Small intestine (tissue), 16 donors: ENCODE data around the gene PUS3. TPM values are rescaled to one million over a fixed set of nuclear protein-coding genes. Genes with fewer than 3 reads are reported as not detected.

Experiments
- DNase-seq, 2 donors: peaks; one replicate each; pipeline versions ENCODE4 v3.0.0 to v3.0.0-alpha.2; 2013
- FAIRE-seq: peaks from 2 replicates; lab custom pipeline; 2012; peaks lifted over from hg19 to GRCh38; lab: Jason Lieb, UNC
- H3K27ac ChIP-seq, 3 donors: one replicate each; pipeline ENCODE4 v1.5.1; 2013; ENCODE audit warnings: low read length in 2 of 3, mild to moderate bottlenecking in 2 of 3, control low read depth in 1 of 3, inconsistent platforms in 1 of 3, low read depth in 1 of 3, moderate library complexity in 1 of 3
- H3K27me3 ChIP-seq, 3 donors: one replicate each; pipeline ENCODE4 v1.6.1; 2013; ENCODE audit warnings: low read length in 3 of 3, inconsistent platforms in 1 of 3; ENCODE audit not compliant: control insufficient read depth in 3 of 3, insufficient read depth in 3 of 3
- H3K36me3 ChIP-seq, 3 donors: one replicate each; pipeline ENCODE4 v1.6.1; 2013; ENCODE audit warnings: low read length in 3 of 3, inconsistent platforms in 1 of 3, low read depth in 1 of 3, mild to moderate bottlenecking in 1 of 3, moderate library complexity in 1 of 3; ENCODE audit not compliant: control insufficient read depth in 3 of 3, insufficient read depth in 2 of 3
- H3K4me1 ChIP-seq, 3 donors: one replicate each; pipeline ENCODE4 v1.6.1; 2013; ENCODE audit warnings: low read length in 2 of 3, inconsistent platforms in 1 of 3, low read depth in 1 of 3, mild to moderate bottlenecking in 1 of 3, moderate library complexity in 1 of 3; ENCODE audit not compliant: control insufficient read depth in 3 of 3, insufficient read depth in 2 of 3
- H3K4me3 ChIP-seq, 3 donors: one replicate each; pipeline ENCODE4 v1.5.1; 2013; ENCODE audit warnings: low read length in 3 of 3, control low read depth in 1 of 3, inconsistent platforms in 1 of 3, low read depth in 1 of 3, mild to moderate bottlenecking in 1 of 3, moderate library complexity in 1 of 3
- H3K9me3 ChIP-seq, 2 donors: one replicate each; pipeline ENCODE4 v1.6.1; 2013; ENCODE audit warnings: low read depth in 1 of 2, low read length in 1 of 2; ENCODE audit not compliant: control insufficient read depth in 2 of 2, insufficient read depth in 1 of 2
- WGBS, 3 donors: extraction: QIAGEN DNeasy Blood & Tissue Kit; methylation state at CpG; one replicate each; pipeline ENCODE4 v1.1.7; 2013; 5-methylcytosine and 5-hydroxymethylcytosine counted together
- long read RNA-seq, 10 donors: transcript quantifications; one replicate each; lab custom pipeline, GENCODE V29; 2026
- polyA plus RNA-seq, 4 donors: library from polyadenylated mRNA; stranded (reverse) in 3 of 4; unstranded in 1 of 4; fragments of 200-250 nt in 3 of 4; fragments of 120-200 nt in 1 of 4; gene quantifications; one replicate each; pipeline versions ENCODE4 v1.2.1 to v1.2.3, GENCODE V29; 2013
- donor health status: healthy with polysubstance abuse.
- donor health status: control.
- donor health status: control.
- donor health status: Bipolar disorder and iron deficiency.
- donor health status: healthy.

The PUS3 gene
- polyA plus RNA-seq: 10 to 100 TPM; 10.3 to 12.7 (median 11.9) TPM
- long read RNA-seq, donor 1, transcript PUS3-201 (4 exons, 1,843 nt): major isoform, 5 of 8 reads
- long read RNA-seq, donor 1, partial matches to known transcripts: 0 of 8 reads
- long read RNA-seq, donor 1, other reads (novel, unspliced or antisense): 0 of 8 reads
- long read RNA-seq, donor 2, partial matches to known transcripts: 0 of 1 reads
- long read RNA-seq, donor 2, other reads (novel, unspliced or antisense): 0 of 1 reads
- long read RNA-seq, donor 3, partial matches to known transcripts: 0 of 3 reads
- long read RNA-seq, donor 3, other reads (novel, unspliced or antisense): 0 of 3 reads
- long read RNA-seq, donor 4: 0 reads
- long read RNA-seq, donor 5, partial matches to known transcripts: 0 of 1 reads
- long read RNA-seq, donor 5, other reads (novel, unspliced or antisense): 0 of 1 reads
- long read RNA-seq, donor 6, partial matches to known transcripts: 0 of 5 reads
- long read RNA-seq, donor 6, other reads (novel, unspliced or antisense): 0 of 5 reads
- long read RNA-seq, donor 7: 0 reads
- long read RNA-seq, donor 8, partial matches to known transcripts: 0 of 1 reads
- long read RNA-seq, donor 8, other reads (novel, unspliced or antisense): 0 of 1 reads
- long read RNA-seq, donor 9, partial matches to known transcripts: 0 of 1 reads
- long read RNA-seq, donor 9, other reads (novel, unspliced or antisense): 0 of 1 reads
- long read RNA-seq, donor 10, partial matches to known transcripts: 0 of 2 reads
- long read RNA-seq, donor 10, other reads (novel, unspliced or antisense): 0 of 2 reads

GRCh38 chr11:125902927-125903710 lies at the start of gene PUS3:
Gene PUS3, minus strand, starts transcription at chr11:125903206. Its CDS starts 6,922 bp downstream, at chr11:125896284.
- WGBS, 3 donors: 2 to 3% (median 2%) methylated on average over 31 of the region's 31 CpGs
- peaks cover 2 to 4% of the 10 kb centered on the region in 2 donors for H3K9me3 ChIP-seq
- H3K27me3 ChIP-seq: peaks cover 2 to 14% (median 7%) of the 10 kb centered on the region in 3 donors
- FAIRE-seq: no peak
- H3K4me3 ChIP-seq: peak within 1 kb of the TSS; percentile 49 to 70 (median 60)
- H3K4me1 ChIP-seq: peaks cover 8 to 13% (median 11%) of the 10 kb centered on the region in 3 donors
- DNase-seq: peak; percentile 89 to 94
- H3K36me3 ChIP-seq: peaks cover 2 to 6% (median 2%) of the 10 kb centered on the region in 3 donors
- peak within 1 kb of the TSS; percentile 0 to 70 (median 64) for H3K27ac ChIP-seq

- Histone ChIP-seq H3K4me1 (peaks cover 0 to 6% (median 0%) of the 10 kb centered on the region in 3 donors), H3K27me3 (no peaks in the 10 kb centered on the region), H3K36me3 (peaks cover 0 to 19% (median 0%) of the 10 kb centered on the region in 3 donors), H3K4me3 (no peak overlapping the region), H3K9me3 (no peaks in the 10 kb centered on the region), H3K27ac (no peak overlapping the region)
- WGBS, 3 donors: 18 to 58% (median 27%) methylated on average over 2 of the region's 2 CpGs
- DNase-seq (no peak), FAIRE-seq (no peak)
Observed at GRCh38 chr11:125952559-125952958, 49.6 kb upstream of the PUS3 start.

GRCh38 chr11:125951731-125952130 lies 48.7 kb upstream of the PUS3 start:
- H3K27ac ChIP-seq: no peak overlapping the region
- no peaks in the 10 kb centered on the region for H3K9me3 ChIP-seq
- H3K4me1 ChIP-seq: peaks cover 0 to 6% (median 0%) of the 10 kb centered on the region in 3 donors
- WGBS, 3 donors: 72 to 92% (median 86%) methylated on average over 11 of the region's 11 CpGs
- FAIRE-seq: no peak
- H3K36me3 ChIP-seq: peaks cover 0 to 16% (median 0%) of the 10 kb centered on the region in 3 donors
- no peak for DNase-seq
- no peak overlapping the region for H3K4me3 ChIP-seq
- no peaks in the 10 kb centered on the region for H3K27me3 ChIP-seq

- DNase-seq (peak in 1 of 2 donors; percentile 31), FAIRE-seq (no peak)
- H3K9me3 ChIP-seq: no peaks in the 10 kb centered on the region
- peaks cover 0 to 6% (median 0%) of the 10 kb centered on the region in 3 donors for H3K4me1 ChIP-seq
- H3K36me3 ChIP-seq: peaks cover 0 to 10% (median 0%) of the 10 kb centered on the region in 3 donors
- WGBS, 3 donors: 72 to 93% (median 79%) methylated on average over 15 of the region's 15 CpGs
- no peaks in the 10 kb centered on the region for H3K27me3 ChIP-seq
- H3K4me3 ChIP-seq: no peak overlapping the region
- H3K27ac ChIP-seq: peak overlapping the region in 1 of 3 donors; percentile 21
Observed at GRCh38 chr11:125950696-125951651, 48.0 kb upstream of the PUS3 start.

GRCh38 chr11:125950178-125950490 lies 47.1 kb upstream of the PUS3 start:
- Histone ChIP-seq H3K27me3 (no peaks in the 10 kb centered on the region), H3K9me3 (no peaks in the 10 kb centered on the region), H3K4me1 (peaks cover 0 to 6% (median 0%) of the 10 kb centered on the region in 3 donors), H3K27ac (no peak overlapping the region), H3K4me3 (no peak overlapping the region), H3K36me3 (peaks cover 0 to 5% (median 0%) of the 10 kb centered on the region in 3 donors)
- DNase-seq (no peak), FAIRE-seq (no peak)
- 92 to 97% (median 93%) methylated on average over 11 of the region's 11 CpGs for WGBS, 3 donors

GRCh38 chr11:125949271-125950177 lies 46.5 kb upstream of the PUS3 start:
- Histone ChIP-seq H3K27me3 (no peaks in the 10 kb centered on the region), H3K4me1 (peaks cover 0 to 6% (median 0%) of the 10 kb centered on the region in 3 donors), H3K36me3 (peaks cover 0 to 2% (median 0%) of the 10 kb centered on the region in 3 donors), H3K9me3 (no peaks in the 10 kb centered on the region), H3K4me3 (no peak overlapping the region), H3K27ac (no peak overlapping the region)
- FAIRE-seq: no peak
- no peak for DNase-seq
- WGBS, 3 donors: 91 to 93% (median 93%) methylated on average over 22 of the region's 22 CpGs
